HG03097 (cell line): ENCODE results near the gene PTGES.

Experiments used
- ATAC-seq: cut with Tn5 transposase; IDR thresholded peaks from one replicate; pipeline ENCODE4 v1.9.1; 2021; ENCODE audit not compliant: unreplicated experiment, low FRiP score

PTGES gene

GRCh38 chr9:129720865-129721545, 31.8 kb downstream of the PTGES start:
- no peak for ATAC-seq

DNA sequence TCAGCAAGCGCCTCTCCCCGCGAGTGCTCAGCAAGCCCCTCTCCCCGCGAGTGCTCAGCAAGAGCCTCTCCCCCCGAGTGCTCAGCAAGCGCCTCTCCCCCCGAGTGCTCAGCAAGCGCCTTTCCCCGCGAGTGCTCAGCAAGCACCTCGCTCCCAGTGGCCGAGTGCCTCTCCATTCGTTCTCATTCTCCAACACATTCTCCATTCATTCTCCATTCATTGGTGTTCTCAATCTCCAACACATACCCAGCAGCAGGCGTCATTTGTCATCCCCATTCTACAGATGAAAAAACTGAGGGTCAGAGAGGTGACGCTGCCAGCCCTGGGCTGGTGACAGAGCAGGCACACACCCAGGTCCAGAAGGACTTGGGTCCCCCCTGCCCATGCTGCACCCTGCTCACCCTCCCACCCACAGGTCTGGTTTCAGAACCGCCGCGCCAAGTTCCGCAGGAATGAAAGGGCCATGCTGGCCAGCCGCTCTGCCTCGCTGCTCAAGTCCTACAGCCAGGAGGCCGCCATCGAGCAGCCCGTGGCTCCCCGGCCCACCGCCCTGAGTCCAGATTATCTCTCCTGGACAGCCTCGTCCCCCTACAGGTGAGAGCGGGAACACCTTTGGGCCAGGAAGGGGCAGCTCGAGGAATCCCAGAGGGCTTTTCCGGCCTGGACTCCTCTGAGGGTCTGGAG, 32.5 kb downstream of the PTGES start:
- ATAC-seq, result no peak

DNA sequence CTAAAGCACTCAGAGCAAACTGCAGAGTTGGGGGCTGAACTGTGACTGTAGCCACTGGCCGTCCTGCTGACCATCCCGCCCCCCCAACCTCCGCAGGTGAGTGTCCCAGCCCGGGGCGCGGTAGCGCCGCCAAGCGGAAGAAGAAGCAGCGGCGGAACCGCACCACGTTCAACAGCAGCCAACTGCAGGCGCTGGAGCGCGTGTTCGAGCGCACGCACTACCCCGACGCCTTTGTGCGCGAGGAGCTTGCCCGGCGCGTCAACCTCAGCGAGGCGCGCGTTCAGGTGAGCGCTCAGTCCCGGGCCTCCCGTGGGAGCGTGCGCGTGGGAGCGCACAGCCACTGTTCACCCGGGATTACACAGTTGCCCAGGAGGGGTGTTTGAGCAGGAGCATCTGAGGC, 33.7 kb downstream of the PTGES start:
- no peak for ATAC-seq

DNA sequence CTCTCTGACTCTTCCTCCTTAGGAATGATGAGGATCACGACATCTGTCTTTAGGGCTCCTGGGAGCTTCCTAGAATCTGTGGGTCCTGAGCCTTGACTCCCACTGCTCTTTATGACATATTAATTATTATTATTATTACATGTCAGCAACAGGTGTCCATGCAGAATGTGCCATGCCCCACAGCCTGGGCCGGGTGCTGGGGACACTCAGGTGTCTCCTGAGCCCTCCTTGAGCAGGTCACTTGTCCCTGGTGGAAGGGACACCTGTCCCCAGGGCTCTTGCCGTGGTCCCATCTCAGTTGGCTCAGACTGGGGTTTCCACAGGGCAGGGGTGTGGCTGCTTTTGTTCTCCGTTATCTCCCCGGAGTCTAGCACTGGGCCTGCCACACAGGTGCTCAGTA, 34.2 kb downstream of the PTGES start:
- ATAC-seq, result no peak

DNA sequence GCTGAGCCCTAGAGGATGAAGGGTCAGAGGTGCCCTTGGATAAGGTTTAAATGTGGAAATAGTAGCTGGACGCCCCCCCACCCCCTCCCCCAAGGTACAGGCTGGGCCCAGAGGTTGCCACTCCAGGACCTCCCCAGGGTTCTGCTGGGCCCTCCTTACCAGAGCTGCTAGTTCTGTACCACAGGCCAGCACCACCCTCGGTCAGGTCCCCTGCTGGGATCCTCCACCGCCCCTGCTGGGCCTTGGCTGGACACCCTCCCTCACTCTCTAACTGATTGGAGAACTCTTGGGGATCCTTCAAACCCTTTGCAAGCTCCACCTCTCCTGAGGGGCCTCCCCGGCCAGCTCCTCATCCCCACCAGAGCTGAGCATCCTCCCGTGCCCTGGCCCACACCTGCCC, 34.9 kb downstream of the PTGES start:
- no peak for ATAC-seq

DNA sequence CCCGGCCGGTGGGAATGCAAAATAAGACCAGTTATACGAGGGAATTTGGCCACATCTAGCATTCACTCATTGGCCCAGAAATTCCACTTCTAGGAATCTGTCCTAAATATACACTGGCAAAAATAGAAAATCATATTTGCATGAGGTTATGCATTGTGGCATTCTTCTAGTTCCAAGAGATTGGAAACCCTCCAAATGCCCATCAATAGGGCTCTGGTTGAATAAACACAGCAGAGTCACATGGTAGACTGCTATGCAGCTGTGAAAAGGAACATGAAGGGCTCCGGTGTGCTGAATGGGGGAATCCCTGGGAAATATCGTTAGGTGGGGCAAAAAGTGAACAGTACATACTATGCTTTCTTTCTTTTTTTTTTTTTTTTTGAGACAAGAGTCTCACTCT, 36.8 kb downstream of the PTGES start:
- no peak for ATAC-seq

DNA sequence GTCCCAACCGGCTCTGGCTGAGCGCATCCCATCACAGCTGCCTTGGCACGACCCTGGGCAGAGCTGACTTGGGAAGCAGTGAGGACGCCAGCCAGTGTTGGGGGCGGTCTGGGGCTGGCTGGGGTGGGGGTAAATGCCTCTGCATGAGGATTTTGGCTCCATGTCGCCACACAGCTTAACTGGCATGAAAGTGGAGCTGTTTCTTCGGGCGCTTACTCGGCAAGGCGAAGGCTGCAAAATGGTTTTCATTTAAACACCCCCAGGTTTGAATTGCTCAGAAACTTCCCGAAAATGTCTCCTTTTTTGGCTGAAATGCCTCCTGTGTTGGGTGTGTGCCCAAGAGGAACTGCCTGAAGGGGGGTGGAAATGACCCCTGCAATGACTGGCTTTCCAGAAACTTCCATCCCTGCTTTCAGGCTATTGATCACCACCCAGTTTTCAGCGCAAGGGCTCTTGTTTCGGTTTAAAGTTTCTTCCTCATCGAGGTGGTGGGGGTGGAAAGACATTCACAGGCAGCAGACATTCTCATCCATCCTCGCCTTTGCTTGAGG, 38.3 kb downstream of the PTGES start:
- no peak for ATAC-seq

DNA sequence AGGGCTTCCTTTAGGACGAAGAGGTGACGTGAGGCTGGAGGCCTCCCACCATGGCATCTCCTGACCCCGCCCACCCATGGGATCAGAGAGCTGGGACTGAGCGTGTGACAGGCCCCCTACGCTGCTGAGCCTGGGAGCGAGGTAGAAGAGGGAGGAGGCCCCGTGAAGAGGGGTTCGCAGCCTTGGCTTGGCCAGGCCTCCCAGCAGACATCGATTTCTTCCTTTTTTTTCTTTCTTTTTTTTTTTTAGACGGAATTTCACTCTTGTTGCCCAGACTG, 39.5 kb downstream of the PTGES start:
- ATAC-seq, result no peak

GRCh38 chr9:129712634-129713401, 40.0 kb downstream of the PTGES start:
- no peak for ATAC-seq

DNA sequence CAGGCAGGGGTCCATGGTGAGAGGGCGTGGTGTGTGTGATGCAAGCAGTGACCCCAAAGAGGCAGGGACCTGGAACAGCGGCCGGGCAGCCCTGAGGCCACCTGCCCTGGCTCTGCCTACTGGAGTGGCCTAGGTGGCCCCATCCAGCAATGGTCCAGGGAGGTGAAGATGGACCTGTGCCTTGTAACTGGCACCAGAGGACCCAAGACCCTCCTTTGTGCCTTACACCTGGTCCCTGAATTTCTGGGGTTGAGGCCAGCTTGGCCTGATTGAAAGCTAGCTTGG, 42.7 kb downstream of the PTGES start:
- no peak for ATAC-seq

DNA sequence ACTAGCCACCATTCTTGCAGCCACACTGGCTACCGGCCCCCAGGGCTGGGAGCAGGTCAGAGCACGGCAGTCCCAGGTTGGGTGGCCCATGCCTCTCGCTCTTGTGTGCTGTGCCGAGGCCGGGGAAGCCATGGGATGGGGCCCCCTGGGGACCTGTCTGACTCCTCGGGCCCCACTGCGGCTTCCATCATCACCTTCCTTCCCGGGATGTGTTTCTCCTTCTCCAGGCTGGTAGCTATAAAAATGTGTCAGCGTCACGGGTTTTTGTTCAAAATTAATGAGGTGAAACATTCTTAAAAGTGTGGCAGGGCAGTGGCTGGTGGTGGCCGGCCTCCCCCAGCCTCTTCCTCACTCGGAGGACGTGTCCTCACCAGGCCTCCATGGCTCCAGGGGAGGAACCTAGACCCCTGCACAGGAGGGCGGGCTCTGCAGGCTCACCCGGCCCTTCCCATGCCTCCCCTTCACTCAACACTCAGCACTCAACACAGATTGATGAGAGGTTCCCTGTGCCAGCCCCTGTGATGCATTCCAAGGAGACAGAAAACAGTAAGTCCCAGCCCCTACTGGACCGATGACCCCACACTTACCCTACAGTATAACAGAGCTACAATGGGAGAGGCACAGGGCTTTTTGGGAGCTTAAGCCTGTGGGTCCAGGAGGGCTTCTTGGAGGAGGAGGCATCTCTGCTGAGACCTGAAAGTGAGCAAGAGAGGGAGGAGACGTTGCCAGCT, 43.2 kb downstream of the PTGES start:
- no peak for ATAC-seq

DNA sequence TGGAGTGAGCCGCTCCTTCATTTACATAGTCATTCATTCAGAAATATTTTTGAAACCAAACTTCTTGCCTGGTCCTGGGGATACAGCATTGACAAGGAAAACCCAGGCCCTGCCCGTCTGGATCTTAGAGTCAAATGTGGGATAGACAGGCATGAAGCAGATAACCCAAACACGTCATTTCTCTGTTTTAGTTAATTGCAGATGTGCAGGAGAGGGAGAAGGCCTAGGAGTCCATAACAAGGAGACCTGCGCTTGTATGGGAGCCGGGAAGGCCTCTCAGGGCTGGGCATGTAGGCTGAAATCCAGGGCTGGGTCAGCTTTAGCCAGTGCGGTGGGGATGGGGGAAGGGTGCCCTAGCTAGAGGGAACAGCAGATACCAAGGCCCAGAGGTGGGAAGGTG, 44.0 kb downstream of the PTGES start:
- no peak for ATAC-seq

DNA sequence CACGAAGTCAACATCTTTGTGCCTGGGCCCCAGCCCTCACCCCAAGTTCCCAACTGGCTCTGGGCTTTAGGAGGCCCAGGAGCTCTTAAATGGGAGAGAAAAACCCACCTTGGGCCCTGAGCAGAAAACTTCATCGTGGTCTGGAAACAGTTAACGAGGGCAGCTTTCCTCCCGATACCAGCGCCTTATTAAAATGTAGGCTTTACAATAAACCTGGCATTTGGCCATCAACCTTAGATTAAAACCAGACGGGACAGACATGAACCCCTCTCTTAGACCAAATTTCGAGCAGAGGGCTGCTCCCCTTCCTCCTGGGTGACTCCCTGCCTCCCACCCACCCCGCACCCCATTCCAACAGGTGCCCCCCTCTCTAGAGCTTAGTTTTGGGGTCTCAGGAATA, 48.0 kb downstream of the PTGES start:
- ATAC-seq, result no peak

DNA sequence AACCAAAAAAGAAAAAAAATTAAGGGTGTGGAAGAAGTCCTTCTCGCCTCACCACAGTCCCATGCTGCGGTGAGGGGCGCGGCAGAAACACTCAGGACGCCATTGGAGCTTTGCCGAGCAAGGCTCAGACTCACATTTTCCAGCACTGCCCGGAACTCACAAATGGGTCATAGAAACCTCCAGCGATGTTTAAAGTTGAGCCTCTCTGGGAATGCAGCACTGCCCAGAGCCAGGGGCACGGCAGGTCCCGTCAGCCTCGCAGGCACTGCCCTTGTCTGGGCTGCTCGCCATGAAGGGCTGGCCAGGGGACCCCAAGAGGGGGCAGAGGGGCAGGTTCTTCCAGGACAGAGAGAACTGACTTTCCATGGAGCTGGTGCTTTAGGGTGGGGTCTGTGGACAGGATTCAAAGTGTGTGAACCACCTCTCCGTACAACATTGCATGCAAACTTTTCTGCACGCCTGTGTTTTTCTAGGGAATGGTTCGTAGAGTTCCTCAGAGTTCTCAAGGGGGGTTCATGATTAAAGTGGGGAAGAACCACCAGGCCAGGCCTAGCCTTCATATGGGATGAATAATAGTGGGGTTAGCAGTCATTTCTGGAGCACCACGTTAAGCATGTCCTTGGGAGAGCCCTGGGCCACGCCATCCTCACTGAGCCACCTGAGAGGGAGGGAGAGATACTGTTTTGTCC, 49.0 kb downstream of the PTGES start:
- ATAC-seq, result no peak

- ATAC-seq, result no peak
Observed at GRCh38 chr9:129702589-129703520, 50.0 kb downstream of the PTGES start.

DNA sequence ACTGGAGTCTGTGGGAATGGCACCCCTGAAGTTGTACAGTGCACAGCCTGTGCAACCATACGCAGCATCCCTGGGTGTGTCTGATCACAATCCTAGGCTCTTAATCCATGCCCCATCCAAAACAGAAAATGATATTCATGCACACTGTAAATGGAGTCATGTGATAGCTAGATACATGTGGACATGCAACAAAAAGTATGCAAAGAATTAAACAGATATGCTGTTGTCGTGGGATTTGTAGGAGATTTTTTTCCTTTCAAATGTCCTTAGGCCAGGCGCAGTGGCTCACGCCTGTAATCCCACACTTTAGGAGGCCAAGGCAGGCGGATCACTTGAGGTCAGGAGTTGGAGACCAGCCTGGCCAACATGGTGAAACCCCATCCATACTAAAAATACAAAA, 51.3 kb downstream of the PTGES start:
- no peak for ATAC-seq

GRCh38 chr9:129701054-129701453, 51.8 kb downstream of the PTGES start:
- ATAC-seq, result no peak

GRCh38 chr9:129698254-129698757, 54.5 kb downstream of the PTGES start:
- no peak for ATAC-seq

GRCh38 chr9:129697656-129698253, 55.1 kb downstream of the PTGES start:
- no peak for ATAC-seq
